ENCODE results near the gene ZSCAN5A. TPM values are rescaled to one million over a fixed set of nuclear protein-coding genes. Genes with fewer than 3 reads are reported as not detected.

The ZSCAN5A gene
- polyA plus RNA-seq, 1 of the 3 experiments (the other 2 are of a cell fraction) = 6.8 TPM

Small RNA genes lying within 50 kb of the gene (small RNA-seq; reads per million reads assigned to genes)
- gene RF00019 = 0 reads per million in 7 experiments

Other genes starting within 250 kb of the ZSCAN5A start
- 14.3 and 16.0 TPM in 2 replicates for gene ZNF787, start 193.5 kb downstream of the ZSCAN5A start, polyA plus RNA-seq (2012; rRNA removed)
- gene ZNF444, start 173.6 kb downstream of the ZSCAN5A start, polyA plus RNA-seq (2012; rRNA removed) = 21.8 and 23.2 TPM in 2 replicates
- gene GALP, start 138.8 kb downstream of the ZSCAN5A start, polyA plus RNA-seq (2012; rRNA removed) = not detected in 2 replicates
- gene ZSCAN5B, start 117.1 kb downstream of the ZSCAN5A start, polyA plus RNA-seq (2012; rRNA removed) = not detected in 2 replicates
- not detected in 2 replicates for gene ZSCAN5C, start 112.6 kb downstream of the ZSCAN5A start, polyA plus RNA-seq (2012; rRNA removed)
- not detected in 2 replicates for gene EDDM13, start 42.1 kb downstream of the ZSCAN5A start, polyA plus RNA-seq (2012; rRNA removed)
- gene ZNF582, start 78.7 kb upstream of the ZSCAN5A start, polyA plus RNA-seq (2012; rRNA removed) = 4.5 and 5.9 TPM in 2 replicates
- gene ZNF583, start 89.5 kb upstream of the ZSCAN5A start, polyA plus RNA-seq (2012; rRNA removed) = 1.9 and 2.1 TPM in 2 replicates
- gene ZNF667, start 162.5 kb upstream of the ZSCAN5A start, polyA plus RNA-seq (2012; rRNA removed) = 3.2 and 5.0 TPM in 2 replicates
- 2.5 and 4.0 TPM in 2 replicates for gene ZNF471, start 193.0 kb upstream of the ZSCAN5A start, polyA plus RNA-seq (2012; rRNA removed)
- gene ZFP28, start 224.1 kb upstream of the ZSCAN5A start, polyA plus RNA-seq (2012; rRNA removed) = 3.5 and 4.9 TPM in 2 replicates